ENCODE results near the gene MYO1G.

Gene MYO1G

GRCh38 chr7:44979481-44980392 is 922 bp upstream of the MYO1G start:
- DNase-seq: no peak

GRCh38 chr7:44977959-44978335 is 868 bp downstream of the MYO1G start:
- DNase-seq: peak; percentile 36

GRCh38 chr7:44977304-44977958 is 1.4 kb downstream of the MYO1G start:
- DNase-seq: no peak

DNA sequence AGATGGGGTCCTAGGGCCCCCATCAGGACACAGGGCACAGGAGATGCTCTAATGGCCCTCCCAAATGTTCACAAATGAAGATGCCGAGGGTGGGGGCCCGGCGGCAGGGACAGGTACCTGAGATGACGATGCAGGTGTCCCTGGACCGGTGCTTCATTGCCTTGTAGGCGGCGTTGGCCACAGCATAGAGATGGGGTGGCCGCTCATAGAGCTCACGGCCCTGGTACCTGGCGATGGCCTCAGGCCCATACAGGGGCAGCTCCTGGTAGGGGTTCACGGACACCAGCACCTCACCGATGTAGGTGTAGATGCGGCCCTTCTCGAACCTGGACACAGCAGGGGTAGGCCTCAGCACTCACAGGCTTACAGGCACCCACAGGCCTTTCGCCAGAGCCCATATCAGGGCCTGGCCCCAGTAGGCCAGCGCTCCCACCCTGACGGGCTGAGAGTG is 2.0 kb downstream of the MYO1G start:
- no peak for DNase-seq

DNA sequence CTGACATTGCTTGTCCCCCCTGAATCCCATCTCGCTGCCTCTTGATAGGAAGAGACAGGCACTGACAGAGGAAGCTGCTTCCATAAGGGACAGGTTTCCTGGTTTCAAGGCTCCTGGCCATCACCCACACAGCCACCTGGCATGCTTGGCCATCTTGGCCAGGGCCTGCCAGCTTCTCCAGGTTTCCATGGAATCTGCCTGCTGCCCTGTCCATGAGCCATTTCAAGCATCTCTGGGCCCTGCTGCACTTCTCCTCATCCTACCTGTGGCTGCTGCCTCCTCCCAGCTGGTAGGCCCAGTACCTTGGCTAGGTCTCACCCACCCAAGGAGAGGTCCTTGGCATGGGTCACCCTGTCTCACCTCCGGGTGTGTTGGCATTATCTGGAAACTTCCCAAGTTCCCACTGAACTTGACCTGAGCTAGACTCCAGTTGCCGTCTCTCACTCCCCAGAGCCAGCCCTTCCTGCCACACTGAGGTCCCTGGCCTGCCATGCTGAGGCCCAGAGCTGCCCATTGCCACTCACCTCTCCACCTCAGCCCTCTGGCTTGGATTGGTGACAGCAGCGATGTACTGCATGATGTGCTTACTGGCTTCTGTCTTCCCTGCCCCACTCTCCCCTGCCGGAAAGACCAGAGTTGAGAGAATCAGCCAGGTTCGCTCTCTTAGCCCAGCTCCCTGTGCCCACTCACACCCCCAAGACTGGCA is 2.6 kb downstream of the MYO1G start:
- DNase-seq: no peak

GRCh38 chr7:44975331-44976039 is 3.3 kb downstream of the MYO1G start:
- no peak for DNase-seq

GRCh38 chr7:44974549-44974948 is 4.3 kb downstream of the MYO1G start:
- DNase-seq: no peak

- no peak for DNase-seq
Measured at GRCh38 chr7:44973610-44974401, 5.0 kb downstream of the MYO1G start.

GRCh38 chr7:44972562-44972961 is 6.3 kb downstream of the MYO1G start:
- DNase-seq: no peak

DNA sequence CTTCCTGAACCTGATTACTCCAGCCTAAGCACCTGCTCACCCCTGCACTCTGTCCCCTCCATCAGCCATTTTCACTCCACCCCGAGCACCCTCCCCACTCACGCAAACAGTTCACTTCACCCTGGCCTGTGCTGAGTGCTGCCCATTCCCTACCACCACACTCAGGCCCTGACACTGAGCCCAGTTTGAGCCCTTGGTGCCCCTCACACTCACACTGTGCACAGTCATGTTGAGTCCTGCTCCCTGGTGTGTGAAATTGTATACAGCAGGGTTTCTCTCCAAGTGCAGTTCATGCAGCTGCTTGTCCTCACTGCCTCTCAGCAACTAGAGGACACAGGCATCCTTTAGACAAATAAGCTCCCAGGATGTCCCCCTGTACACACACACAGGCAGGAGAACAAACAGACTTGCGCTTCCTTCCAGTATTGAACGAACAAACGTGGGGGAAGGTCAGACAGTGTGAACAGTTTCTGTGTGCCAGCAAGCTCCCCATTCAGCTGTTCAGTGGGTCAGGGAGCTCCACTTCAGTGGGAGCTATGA is 6.8 kb downstream of the MYO1G start:
- no peak for DNase-seq

DNA sequence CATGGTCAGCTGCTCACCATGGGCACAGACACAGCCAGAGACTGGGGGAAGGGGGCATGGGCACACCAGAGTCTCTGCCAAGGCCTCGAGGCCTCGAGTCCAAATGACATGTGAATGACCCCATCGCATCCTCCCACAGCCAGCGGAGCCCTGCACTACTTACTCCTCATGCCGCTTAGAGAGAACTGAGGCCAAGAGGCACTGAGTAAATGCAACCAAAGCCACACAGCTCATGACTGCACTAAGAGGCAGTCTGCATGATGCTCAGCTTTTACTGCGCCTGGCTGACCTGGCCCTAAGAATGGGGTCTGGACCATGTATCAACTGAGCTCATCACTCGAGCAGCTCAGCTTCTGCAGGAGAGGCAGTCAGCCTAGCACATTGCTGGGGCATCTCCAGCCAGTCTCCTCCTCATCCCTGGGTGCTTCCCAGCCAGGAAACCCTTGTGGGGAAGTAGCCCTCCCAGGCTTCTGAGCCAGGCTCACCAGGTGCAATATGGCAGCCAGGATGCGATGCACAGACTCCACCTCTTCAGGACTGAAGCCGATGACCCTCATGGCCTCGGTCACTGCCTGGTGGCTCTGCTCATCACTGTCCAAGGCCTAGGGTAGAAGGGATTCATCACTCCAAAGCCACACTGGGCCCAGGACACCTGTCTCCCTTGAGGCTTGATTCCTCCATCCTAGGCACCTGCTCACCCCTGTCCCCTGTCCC is 7.5 kb downstream of the MYO1G start:
- DNase-seq: no peak

DNA sequence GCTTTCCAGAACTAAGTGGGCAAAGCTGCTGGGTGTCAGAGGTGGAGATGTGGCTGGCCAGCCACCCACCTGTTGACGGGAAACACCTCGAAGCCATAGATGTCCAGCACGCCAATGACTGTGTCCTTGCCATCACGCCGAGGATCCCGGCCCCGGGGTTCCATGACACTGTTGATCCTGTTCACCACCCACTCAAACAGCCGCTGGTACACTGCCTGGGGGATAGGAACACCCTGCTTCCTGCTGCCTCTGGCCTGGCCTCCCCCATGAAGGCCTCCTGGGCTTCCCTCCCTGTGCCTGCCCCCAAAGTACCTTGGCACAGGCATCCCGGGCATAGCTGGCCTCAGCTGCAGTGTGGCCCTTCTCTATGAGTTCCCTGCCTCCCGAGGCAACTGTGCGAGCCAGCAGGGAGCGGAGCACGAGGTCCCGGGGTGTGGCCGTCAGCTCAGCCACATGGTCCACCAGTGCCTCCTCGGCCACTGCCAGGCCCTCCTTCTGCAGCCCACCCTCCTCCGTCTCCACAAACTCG is 8.2 kb downstream of the MYO1G start:
- DNase-seq: no peak

GRCh38 chr7:44969701-44970522 is 8.9 kb downstream of the MYO1G start:
- DNase-seq: no peak

- no peak for DNase-seq
Measured at GRCh38 chr7:44969049-44969700, 9.6 kb downstream of the MYO1G start.

DNA sequence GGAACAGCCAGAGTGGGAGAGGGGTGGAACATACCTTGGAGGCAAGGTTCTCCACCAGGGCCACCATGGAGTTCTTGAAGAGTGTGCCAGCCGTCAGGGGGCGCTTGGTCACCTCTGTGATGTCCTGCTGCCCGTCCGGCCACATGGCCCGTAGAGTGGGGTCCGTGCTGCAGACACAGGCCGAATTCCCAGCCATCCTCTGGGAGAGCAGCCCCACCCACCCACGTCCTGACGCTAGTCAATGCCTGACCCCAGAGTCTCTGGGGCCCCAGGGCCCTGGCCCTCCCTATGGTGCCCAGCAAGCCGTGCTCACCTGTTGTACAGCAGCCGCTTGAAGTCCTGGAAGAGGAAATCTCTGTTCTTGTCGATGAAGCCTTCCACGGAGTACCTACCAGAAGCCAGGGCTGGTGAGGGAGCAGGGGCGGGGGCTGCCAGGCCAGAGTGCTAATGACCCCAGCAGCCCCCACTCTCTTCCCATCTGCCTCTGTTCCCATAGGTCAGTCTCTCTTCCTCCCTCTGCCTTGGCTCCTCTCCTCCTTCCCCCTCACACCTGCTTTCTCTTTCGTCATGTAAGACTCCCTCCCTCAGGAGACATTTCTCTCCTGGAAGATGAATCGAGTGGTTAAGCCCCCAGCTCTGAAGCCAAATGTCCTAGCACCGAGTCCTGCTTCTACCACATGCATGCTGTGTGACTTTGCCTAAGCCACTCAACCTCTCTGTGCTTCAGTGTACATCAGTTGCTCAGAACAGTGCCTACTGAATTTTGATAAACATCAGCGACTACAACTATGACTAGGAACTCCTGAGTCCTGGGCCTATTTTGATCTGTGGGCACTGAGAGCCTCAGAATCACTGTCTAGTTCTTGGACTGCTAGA is 11.0 kb downstream of the MYO1G start:
- DNase-seq: no peak

DNA sequence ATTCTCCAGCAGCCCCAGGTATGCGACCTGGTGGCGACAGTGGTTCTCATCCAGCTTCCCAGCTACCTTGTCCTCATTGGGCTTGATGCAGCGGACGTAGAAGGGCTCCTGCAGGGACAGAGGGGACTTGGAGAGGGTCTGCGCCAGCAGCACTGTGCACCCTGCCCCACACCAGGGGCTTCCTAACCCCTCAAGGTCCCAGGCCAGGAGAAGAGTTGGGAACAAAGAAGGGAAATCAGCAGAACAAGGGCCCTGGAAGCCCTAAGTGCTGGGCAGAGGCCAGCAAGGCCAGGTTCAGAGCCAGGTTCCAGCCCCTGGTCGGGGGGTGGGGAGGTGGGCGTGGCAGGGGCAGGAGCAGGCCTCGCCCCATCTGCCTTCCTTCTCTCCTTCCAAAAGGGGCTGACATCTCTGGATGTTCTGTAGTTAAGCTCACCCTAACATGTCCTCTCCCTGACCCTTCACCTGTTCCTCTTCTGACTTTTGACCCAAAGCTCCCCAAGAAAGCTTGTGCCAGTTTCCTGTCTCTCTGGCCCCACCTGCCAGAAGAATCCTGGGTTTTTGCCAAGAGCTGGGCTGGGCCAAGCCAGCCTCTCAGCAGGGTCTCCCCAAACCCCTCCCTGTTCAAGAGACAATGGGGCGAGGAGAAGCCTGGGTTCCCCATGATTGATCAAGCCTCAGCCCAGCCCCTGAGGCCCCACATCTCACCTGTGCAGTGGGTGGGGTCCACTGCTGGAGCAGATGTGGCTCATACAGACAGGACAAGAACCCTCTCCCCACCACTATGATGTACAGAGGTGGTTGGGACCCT is 11.9 kb downstream of the MYO1G start:
- DNase-seq: no peak

DNA sequence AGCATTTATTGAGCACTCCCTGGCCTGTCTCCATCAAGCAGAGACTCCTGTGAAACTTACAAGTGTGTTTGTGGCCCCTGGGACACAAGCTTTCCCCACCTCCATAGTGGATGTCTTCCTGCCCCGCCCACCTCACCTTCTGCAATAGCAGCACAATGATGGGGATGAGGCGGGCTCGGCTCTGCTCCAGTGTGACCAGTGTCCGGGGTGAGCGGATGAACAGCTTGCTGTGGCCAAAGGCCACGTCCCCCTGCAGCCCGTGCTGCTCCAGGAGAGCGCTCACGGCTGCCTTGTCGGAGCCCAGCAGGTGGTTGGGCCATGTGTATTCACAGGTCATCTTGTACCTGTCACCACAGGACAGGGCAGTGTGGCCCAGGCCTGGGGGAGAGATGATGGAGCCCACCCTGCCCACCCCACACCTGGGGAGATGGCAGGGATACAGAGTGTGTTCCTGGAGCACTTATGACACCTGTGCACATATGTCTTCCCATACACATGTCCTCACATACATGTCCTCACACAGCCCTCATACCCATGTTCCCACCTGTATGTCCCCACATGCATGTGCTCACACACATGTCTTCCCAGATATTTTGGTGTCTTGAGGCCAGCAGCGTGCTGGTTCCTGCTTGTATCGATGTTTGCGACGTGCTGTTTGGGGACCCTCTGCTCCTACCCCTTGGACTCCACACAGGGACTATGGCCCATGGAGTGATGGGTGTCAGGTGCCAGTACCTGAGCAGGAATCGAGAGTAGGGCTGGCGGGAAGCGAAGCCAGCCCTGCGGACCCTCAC is 12.7 kb downstream of the MYO1G start:
- no peak for DNase-seq

Data from GF-D8 (cell line).